ENCODE measurements around the gene TXNL4A.

GRCh38 chr18:79979843-79980242 is 8.5 kb downstream of the TXNL4A start:
- TF ChIP-seq CTCF (IDR thresholded peaks at IDR 0.05) (no peak), POLR2A (IDR thresholded peaks at IDR 0.05) (no peak), POLR2AphosphoS5 (IDR thresholded peaks at IDR 0.05) (no peak)
